EL (cell line): ENCODE results near the gene GEN1.
A peak's percentile ranks its signal among the peaks of the same experiment; 100 is the strongest.

Source experiments
- DNase-seq: peaks from one replicate; pipeline ENCODE4 v3.0.0-alpha.2; 2016

GEN1 gene

GRCh38 chr2:17753803-17754663 lies at the start of gene GEN1, which contains the start of gene SMC6:
Gene GEN1 (plus strand): TSS chr2:17754138. CDS start chr2:17759944, 5,806 bp downstream.
Gene SMC6 (minus strand): TSS chr2:17753810. CDS start chr2:17745946, 7,864 bp downstream.
- peak; percentile 93 for DNase-seq

GRCh38 chr2:17706845-17707244 lies 47.1 kb upstream of the GEN1 start:
- DNase-seq = no peak

GRCh38 chr2:17708501-17708900 lies 45.4 kb upstream of the GEN1 start:
- DNase-seq = no peak

- DNase-seq = no peak
Measured at GRCh38 chr2:17709897-17710296, 44.0 kb upstream of the GEN1 start.

- DNase-seq = no peak
Measured at GRCh38 chr2:17710547-17711248, 43.2 kb upstream of the GEN1 start.

GRCh38 chr2:17713291-17713690 lies 40.6 kb upstream of the GEN1 start:
- DNase-seq = no peak

- DNase-seq = no peak
Measured at GRCh38 chr2:17717666-17718065, 36.3 kb upstream of the GEN1 start.

- DNase-seq = no peak
Measured at GRCh38 chr2:17718689-17719088, 35.2 kb upstream of the GEN1 start.

GRCh38 chr2:17719562-17720371 lies 34.2 kb upstream of the GEN1 start:
- DNase-seq = peak; percentile 3

GRCh38 chr2:17728210-17728609 lies 25.7 kb upstream of the GEN1 start:
- no peak for DNase-seq

GRCh38 chr2:17729880-17730279 lies 24.1 kb upstream of the GEN1 start:
- DNase-seq = no peak

- DNase-seq = no peak
Measured at GRCh38 chr2:17733599-17733998, 20.3 kb upstream of the GEN1 start.

GRCh38 chr2:17735864-17736263 lies 18.1 kb upstream of the GEN1 start:
- no peak for DNase-seq

- peak; percentile 54 for DNase-seq
Measured at GRCh38 chr2:17736989-17737388, 16.9 kb upstream of the GEN1 start.

- DNase-seq = no peak
Measured at GRCh38 chr2:17740203-17740602, 13.7 kb upstream of the GEN1 start.

GRCh38 chr2:17747684-17748452 lies 6.1 kb upstream of the GEN1 start:
- DNase-seq = no peak

GRCh38 chr2:17748745-17749144 lies 5.2 kb upstream of the GEN1 start:
- no peak for DNase-seq

GRCh38 chr2:17749753-17750438 lies 4.0 kb upstream of the GEN1 start:
- DNase-seq = no peak

GRCh38 chr2:17752246-17752645 lies 1.7 kb upstream of the GEN1 start:
- no peak for DNase-seq

- DNase-seq = peak; percentile 72
Measured at GRCh38 chr2:17752892-17753802, 791 bp upstream of the GEN1 start.
